ENCODE results near the gene GRM1. TPM values are rescaled to one million over a fixed set of nuclear protein-coding genes. Genes with fewer than 3 reads are reported as not detected.

GRM1 gene
- total and polyA plus RNA-seq, 2 of the 4 experiments (the other 2 are of a cell fraction), result not detected

- CTCF ChIA-PET, result interaction anchor here (0.6 kb wide), 1 partner anchor 1533 kb away, joined by 3 read pairs; no protein-coding TSS in a partner anchor
- H3K9me1 ChIP-seq (ENCODE audit: insufficient read depth, low read length), result no peaks in the 10 kb centered on the region
- in situ Hi-C loops (cut with MboI; ENCODE audit: low sequenced_read_pairs) (no loop called here), intact Hi-C loops (cut with micrococcal nuclease) (no loop called here), dilution Hi-C loops (cut with HindIII; ENCODE audit: low sequenced_read_pairs, unreplicated experiment) (no loop called here)
- DNase-seq (no peak), ATAC-seq (ENCODE audit: low read depth) (no peak)
- no peaks in the 10 kb centered on the region for H4K20me1 ChIP-seq (ENCODE audit: insufficient read depth, low read length)
- no peak overlapping the region for H2AFZ ChIP-seq (replicated peaks; ENCODE audit: low read length, poor library complexity)
- no peak overlapping the region for H2BK120ac ChIP-seq (ENCODE audit: low read depth, low read length)
- no peaks in the 10 kb centered on the region for H3K9me3 ChIP-seq (ENCODE audit: control insufficient read depth, insufficient read depth, low read length)
- no peak overlapping the region for H4K5ac ChIP-seq (ENCODE audit: low read depth, low read length)
- no peak overlapping the region for H4K8ac ChIP-seq (ENCODE audit: low read depth in 2 of 2, low read length in 2 of 2)
- no peak for TF ChIP-seq RAD21 (IDR thresholded peaks at IDR 0.05; ENCODE audit: low read length)
- no peak for TF ChIP-seq MAFK (IDR thresholded peaks at IDR 0.05; ENCODE audit: low read depth, low read length)
- no peak for TF ChIP-seq ELK1 (IDR thresholded peaks at IDR 0.05; ENCODE audit: borderline replicate concordance, low read depth, low read length)
- no peak for TF ChIP-seq CEBPB (IDR thresholded peaks at IDR 0.05; ENCODE audit: low read depth, low read length)
- TF ChIP-seq CHD1 (IDR thresholded peaks at IDR 0.05; ENCODE audit: low read depth, low read length), result no peak
- TF ChIP-seq BHLHE40 (IDR thresholded peaks at IDR 0.05; ENCODE audit: low read depth, low read length), result no peak
- no peak for TF ChIP-seq FOS (IDR thresholded peaks at IDR 0.05; ENCODE audit: low read depth, low read length)
- no peak for TF ChIP-seq MXI1 (IDR thresholded peaks at IDR 0.05; ENCODE audit: borderline replicate concordance, low read depth, low read length)
- TF ChIP-seq RCOR1 (IDR thresholded peaks at IDR 0.05; ENCODE audit: insufficient replicate concordance, low read length), result no peak
- TF ChIP-seq NFE2L2 (IDR thresholded peaks at IDR 0.05; ENCODE audit: low read depth, low read length), result no peak
- TF ChIP-seq RFX5 (IDR thresholded peaks at IDR 0.05; ENCODE audit: low read depth, low read length), result no peak
- no peak for TF ChIP-seq CTCF (conservative IDR thresholded peaks at IDR 0.05; ENCODE audit: low read depth, low read length)
- no peak for TF ChIP-seq POLR2A (IDR thresholded peaks at IDR 0.05; ENCODE audit: low read depth, low read length)
- no peak for TF ChIP-seq SMC3 (IDR thresholded peaks at IDR 0.05; ENCODE audit: low read depth, low read length)
- TF ChIP-seq USF2 (IDR thresholded peaks at IDR 0.05; ENCODE audit: low read depth, low read length), result no peak
- no peak for TF ChIP-seq MAZ (IDR thresholded peaks at IDR 0.05; ENCODE audit: borderline replicate concordance, low read depth, low read length)
- 50% methylated on average over 1 of the region's 1 CpG; no CpG with 5 or more reads in 1 of the 2 experiments for WGBS, 2 experiments (ENCODE audit: extremely low coverage in 2 of 2, insufficient read length in 1 of 2)
- no peaks in the 10 kb centered on the region for H3K4me1 ChIP-seq (ENCODE audit: control insufficient read depth, insufficient read depth, low read length)
- H3K79me1 ChIP-seq (ENCODE audit: low read depth in 1 of 2, low read length in 2 of 2), result no peaks in the 10 kb centered on the region
- H3K4me2 ChIP-seq (ENCODE audit: low read depth, low read length), result no peak overlapping the region
- no peak overlapping the region for H3K9ac ChIP-seq (ENCODE audit: low read depth, low read length)
- H3K36me3 ChIP-seq (ENCODE audit: control insufficient read depth, insufficient read depth, low read length), result no peaks in the 10 kb centered on the region
- H3K14ac ChIP-seq (replicated peaks; ENCODE audit: low read depth, low read length), result no peak overlapping the region
- no peak overlapping the region for H4K91ac ChIP-seq (ENCODE audit: insufficient read depth, low read depth, low read length)
- POLR2A ChIA-PET (ENCODE audit: unreplicated experiment), result interaction anchor here (0.6 kb wide), 1 partner anchor 8 kb away, joined by 3 read pairs; no protein-coding TSS in a partner anchor
- no peak overlapping the region for H3K4me3 ChIP-seq (ENCODE audit: insufficient read depth, low read depth, low read length)
- no peak overlapping the region for H3K18ac ChIP-seq (ENCODE audit: low read depth, low read length)
- BruUV-seq (replicated peaks), result no TSS peak
- H3K27ac ChIP-seq (ENCODE audit: insufficient read depth, low read length), result no peak overlapping the region
- no peak overlapping the region for H2BK15ac ChIP-seq (ENCODE audit: low read depth, low read length)
- no peak overlapping the region for H2BK20ac ChIP-seq (ENCODE audit: low read depth, low read length)
- H2AK9ac ChIP-seq (replicated peaks; ENCODE audit: low read depth, low read length, poor library complexity), result no peak overlapping the region
- H3K27me3 ChIP-seq (ENCODE audit: control insufficient read depth, insufficient read depth, low read length), result no peaks in the 10 kb centered on the region
- no peak overlapping the region for H3K56ac ChIP-seq (ENCODE audit: extremely low read depth, insufficient read depth, low read length)
- H2BK5ac ChIP-seq (ENCODE audit: low read depth, low read length, poor library complexity, severe bottlenecking), result no peak overlapping the region
- H3K23ac ChIP-seq (ENCODE audit: low read depth, low read length), result no peak overlapping the region
- no peak overlapping the region for H2AK5ac ChIP-seq (ENCODE audit: low read depth, low read length)
- no peak overlapping the region for H3K4ac ChIP-seq (ENCODE audit: low read depth, low read length)
These were observed 316.7 kb downstream of the GRM1 start for GRCh38 chr6:146345598-146345997.

All from IMR-90 (cell line).